ENCODE results near the gene AP1S2. TPM values are rescaled to one million over a fixed set of nuclear protein-coding genes. Genes with fewer than 3 reads are reported as not detected.

AP1S2 gene
- total and polyA plus RNA-seq, 10 of the 15 experiments (the other 5 are each of a cell fraction or from before 2014, with no cell fraction given): 25.6 to 105 (median 50.7) TPM

GRCh38 chrX:15894724-15895123 is 40.1 kb upstream of the AP1S2 start:
- DNase-seq (ENCODE audit: low read depth, low spot score) (no peak), FAIRE-seq (no peak), ATAC-seq (no peak)
- CTCF ChIA-PET: interaction anchor here (1.2 to 1.7 kb wide), 3 partner anchors 8 to 77 kb away, joined by 3 to 4 read pairs (median 3); no protein-coding TSS in a partner anchor
- WGBS (ENCODE audit: insufficient coverage, insufficient replicate concordance, low lambda C conversion rate, missing lambda C conversion rate): 80% methylated on average over 3 of the region's 3 CpGs
- Histone ChIP-seq H3K4me2 (ENCODE audit: control insufficient read depth, insufficient read depth) (no peak overlapping the region), H2AFZ (ENCODE audit: control insufficient read depth, low read depth, low read length) (no peak overlapping the region), H3K27me3 (replicated peaks in 1 of 2; ENCODE audit: control insufficient read depth in 2 of 2, insufficient read depth in 2 of 2, low read length in 1 of 2) (no peaks in the 10 kb centered on the region), H3K4me1 (ENCODE audit: control insufficient read depth, insufficient read depth, low read length) (no peaks in the 10 kb centered on the region), H3K4me3 (no peak overlapping the region), H4K20me1 (ENCODE audit: control insufficient read depth, insufficient read depth) (no peaks in the 10 kb centered on the region), H3K79me2 (ENCODE audit: control insufficient read depth, insufficient read depth, low read length) (no peaks in the 10 kb centered on the region), H3K27ac (ENCODE audit: control insufficient read depth, insufficient read depth) (no peak overlapping the region), H3K9me3 (replicated peaks; ENCODE audit: control insufficient read depth, insufficient read depth, low read length) (no peaks in the 10 kb centered on the region; the same call in 2 of the 3 replicates), H3K9ac (ENCODE audit: control insufficient read depth, insufficient read depth, low read length) (no peak overlapping the region), H3K36me3 (ENCODE audit: control insufficient read depth in 2 of 2, insufficient read depth in 2 of 2, low read length in 1 of 2) (no peaks in the 10 kb centered on the region)
- intact Hi-C loops (cut with micrococcal nuclease; ENCODE audit: unreplicated experiment): no loop called here
- in situ Hi-C loops (cut with MboI): no loop called here
- RAD21 ChIA-PET (ENCODE audit: unreplicated experiment): interaction anchor here (1.2 kb wide), 1 partner anchor 46 kb away, joined by 3 read pairs; no protein-coding TSS in a partner anchor
- POLR2A ChIA-PET: no interaction called here
- TF ChIP-seq E4F1 (IDR thresholded peaks at IDR 0.05; ENCODE audit: borderline replicate concordance, partially characterized antibody) (no peak), ZNF592 (IDR thresholded peaks at IDR 0.05) (no peak), TARDBP (IDR thresholded peaks at IDR 0.05; ENCODE audit: borderline replicate concordance) (no peak), NRF1 (conservative IDR thresholded peaks at IDR 0.05; ENCODE audit: low read depth, low read length) (no peak), JUND (IDR thresholded peaks at IDR 0.05; ENCODE audit: low read depth, low read length) (no peak)
- SMC1A ChIA-PET (ENCODE audit: uncharacterized antibody, unreplicated experiment): interaction anchor here (0.6 to 1.1 kb wide), 5 partner anchors 10 to 35 kb away, joined by 3 to 6 read pairs (median 3); no protein-coding TSS in a partner anchor
- no TSS peak for BruUV-seq (replicated peaks)

All from GM12878 (cell line).